Body of pancreas (tissue), 4 donors: ENCODE measurements around the gene RAB9A. TPM values are rescaled to one million over a fixed set of nuclear protein-coding genes. Genes with fewer than 3 reads are reported as not detected.

Source experiments
- ATAC-seq: fragments of 150-250 bp; one replicate; pipeline ENCODE4 v1.9.1; 2016
- DNase-seq, 4 donors: peaks; one replicate each; pipeline ENCODE4 v3.0.0-alpha.2; 2019
- H3K27ac ChIP-seq, 4 donors: fragments of 200-600 bp; sonication (generic); 1 replicate in 3 of 4; 2 replicates in 1 of 4; pipeline versions ENCODE4 v1.5.1 to v1.6.1; 2016 to 2019; ENCODE audit warnings: mild to moderate bottlenecking in 1 of 4, mixed read lengths in 1 of 4, moderate library complexity in 1 of 4
- H3K27me3 ChIP-seq, 2 donors: fragments of 200-600 bp; sonication (generic); one replicate each; pipeline ENCODE4 v1.6.0; 2016; ENCODE audit warnings: mild to moderate bottlenecking in 1 of 2
- H3K36me3 ChIP-seq, 2 donors: fragments of 200-600 bp; sonication (generic); replicated peaks in 1 of 2; 2 replicates each; pipeline ENCODE4 v1.5.1; 2016; ENCODE audit warnings: low read depth in 2 of 2; ENCODE audit not compliant: insufficient read depth in 1 of 2
- H3K4me1 ChIP-seq: fragments of 200-600 bp; sonication (generic); one replicate; pipeline ENCODE4 v1.6.0; 2016
- H3K4me3 ChIP-seq, 2 donors: fragments of 200-600 bp; sonication (generic); 1 replicate in 1 of 2; 2 replicates in 1 of 2; pipeline ENCODE4 v1.5.1; 2016 to 2019
- H3K9me3 ChIP-seq, 3 donors: fragments of 200-600 bp; sonication (generic); 1 replicate in 2 of 3; 2 replicates in 1 of 3; pipeline ENCODE4 v1.5.1; 2016
- CTCF ChIP-seq, 7 experiments: fragments of 450-650 bp in 4 of 7; fragments of 200-600 bp in 3 of 7; sonication (generic) in 3 of 7; IDR thresholded peaks; one replicate each; pipeline ENCODE4 v1.5.1; 2016 to 2019; ENCODE audit warnings: antibody characterized with exemption in 7 of 7
- POLR2A ChIP-seq, 3 donors: fragments of 450-650 bp; IDR thresholded peaks; one replicate each; pipeline ENCODE4 v1.6.1; 2016; ENCODE audit warnings: antibody characterized with exemption in 3 of 3, mild to moderate bottlenecking in 2 of 3
- WGBS, 2 donors: methylation state at CpG; one replicate each; pipeline ENCODE4 v1.1.5; 2017; 5-methylcytosine and 5-hydroxymethylcytosine counted together
- intact Hi-C: fragments of 100-400 bp; cut with DNase I; formaldehyde crosslinking; loops from one replicate; pipeline ENCODE4 v1.15.1; 2023
- total RNA-seq, 2 donors: library from RNA; depleted of rRNA; stranded (reverse); fragments of >200 nt; gene quantifications; one replicate each; pipeline ENCODE4 v1.1.0, GENCODE V29; 2016

RAB9A gene
- total RNA-seq, 2 donors from 2014 or later: 14.3 to 15.5 TPM

- Histone ChIP-seq H3K27ac (peak overlapping the region in 3 of 4 donors; percentile 43 to 67 (median 44)), H3K27me3 (no peaks in the 10 kb centered on the region), H3K9me3 (no peaks in the 10 kb centered on the region), H3K4me1 (peaks cover 60% of the 10 kb centered on the region), H3K4me3 (no peak overlapping the region), H3K36me3 (no peaks in the 10 kb centered on the region)
- ATAC-seq (peak; percentile 42), DNase-seq (peak in 3 of 4 donors; percentile 18 to 66 (median 19))
- TF ChIP-seq CTCF (IDR thresholded peaks at IDR 0.05) (no peak), POLR2A (IDR thresholded peaks at IDR 0.05) (no peak)
- WGBS, 2 donors: 34 to 46% methylated on average over 5 of the region's 5 CpGs
- intact Hi-C loops: no loop called here
These were observed 13.3 kb downstream of the RAB9A start for GRCh38 chrX:13702111-13702789.

DNA sequence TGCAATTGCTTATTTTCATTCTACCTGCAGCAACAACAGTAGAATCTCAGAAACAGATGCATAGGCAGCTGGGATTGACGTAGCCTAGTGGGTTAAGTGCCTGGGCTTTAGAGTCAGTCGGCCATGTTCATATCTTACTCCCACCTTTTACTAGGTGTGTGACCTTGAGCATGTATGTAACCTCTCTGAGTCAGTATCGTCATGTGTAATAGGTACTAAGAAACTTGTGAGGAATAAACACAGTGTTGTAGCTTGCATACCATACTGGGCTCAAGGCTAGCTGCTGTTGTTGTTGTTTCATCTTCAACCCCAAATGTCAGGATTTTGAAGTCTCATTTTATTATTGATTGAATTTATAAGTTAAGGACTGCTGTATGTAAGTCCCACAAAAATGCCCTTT, 14.2 kb downstream of the RAB9A start:
- TF ChIP-seq CTCF (IDR thresholded peaks at IDR 0.05): no peak
- no peak for TF ChIP-seq POLR2A (IDR thresholded peaks at IDR 0.05)
- intact Hi-C loops: no loop called here
- H3K27ac ChIP-seq: peak overlapping the region in 1 of 4 donors; percentile 67
- no peaks in the 10 kb centered on the region for H3K9me3 ChIP-seq
- DNase-seq (no peak), ATAC-seq (no peak)
- H3K4me1 ChIP-seq: peaks cover 54% of the 10 kb centered on the region
- H3K27me3 ChIP-seq: no peaks in the 10 kb centered on the region
- 20 to 40% methylated on average over 2 to 3 of the region's 3 CpGs for WGBS, 2 donors
- no peaks in the 10 kb centered on the region for H3K36me3 ChIP-seq
- no peak overlapping the region for H3K4me3 ChIP-seq

DNA sequence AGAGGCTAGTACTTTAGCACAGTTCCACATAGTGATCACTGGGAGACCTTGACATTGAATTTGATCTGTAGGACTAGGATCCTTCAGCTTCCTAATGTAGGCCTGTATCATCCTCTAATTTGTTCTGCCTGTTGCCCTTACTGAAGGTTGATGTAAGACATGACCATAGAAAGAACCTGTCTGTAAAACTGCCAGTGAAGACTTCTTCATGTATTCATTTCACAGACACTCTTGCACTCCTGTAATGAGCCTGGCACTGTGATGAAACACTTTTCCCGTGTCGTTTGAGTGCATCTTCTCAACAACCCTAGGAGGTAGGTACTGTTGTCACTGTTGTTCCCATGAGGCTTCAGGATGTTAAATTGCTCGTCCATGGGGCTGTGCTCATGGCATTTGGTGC, 14.7 kb downstream of the RAB9A start:
- intact Hi-C loops: no loop called here
- Histone ChIP-seq H3K9me3 (no peaks in the 10 kb centered on the region), H3K4me1 (peaks cover 50% of the 10 kb centered on the region), H3K36me3 (no peaks in the 10 kb centered on the region), H3K4me3 (no peak overlapping the region), H3K27ac (peak overlapping the region in 1 of 4 donors; percentile 67), H3K27me3 (no peaks in the 10 kb centered on the region)
- TF ChIP-seq CTCF (IDR thresholded peaks at IDR 0.05) (no peak), POLR2A (IDR thresholded peaks at IDR 0.05) (no peak)
- 58% methylated on average over 3 of the region's 3 CpGs; no CpG with 5 or more reads in 1 of the 2 donors for WGBS, 2 donors
- DNase-seq (no peak), ATAC-seq (no peak)

GRCh38 chrX:13711141-13711540, 22.2 kb downstream of the RAB9A start:
- no peaks in the 10 kb centered on the region for H3K27me3 ChIP-seq
- no peaks in the 10 kb centered on the region for H3K4me1 ChIP-seq
- no peaks in the 10 kb centered on the region for H3K9me3 ChIP-seq
- no peak for TF ChIP-seq POLR2A (IDR thresholded peaks at IDR 0.05)
- no peak for TF ChIP-seq CTCF (IDR thresholded peaks at IDR 0.05)
- WGBS, 2 donors: 62 to 65% methylated on average over 2 to 3 of the region's 4 CpGs
- peak overlapping the region in 1 of 4 donors; percentile 12 for H3K27ac ChIP-seq
- DNase-seq (no peak), ATAC-seq (no peak)
- intact Hi-C loops: no loop called here
- no peaks in the 10 kb centered on the region for H3K36me3 ChIP-seq
- H3K4me3 ChIP-seq: no peak overlapping the region

DNA sequence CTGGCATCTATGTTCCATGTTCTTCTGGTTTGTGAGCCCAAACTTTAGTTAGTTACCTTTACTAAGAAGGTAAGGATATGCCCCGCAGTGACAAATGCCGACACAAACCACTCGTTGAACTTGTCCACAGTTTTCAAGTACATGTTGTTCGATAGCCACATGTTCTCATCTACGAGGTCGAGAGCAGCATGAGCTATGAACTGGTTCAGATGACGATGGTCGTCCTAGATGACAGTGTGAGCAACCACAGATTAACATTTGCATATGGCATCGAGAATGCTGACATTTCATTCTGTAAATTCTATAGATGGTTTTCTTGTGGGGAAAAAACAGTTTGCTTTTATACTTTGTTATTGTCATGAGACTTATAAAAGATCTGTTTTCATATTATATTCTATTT, 27.5 kb downstream of the RAB9A start:
- Histone ChIP-seq H3K4me1 (peaks cover 6% of the 10 kb centered on the region), H3K9me3 (no peaks in the 10 kb centered on the region), H3K27me3 (no peaks in the 10 kb centered on the region), H3K36me3 (no peaks in the 10 kb centered on the region), H3K27ac (no peak overlapping the region), H3K4me3 (no peak overlapping the region)
- no peak for DNase-seq
- no peak for ATAC-seq
- TF ChIP-seq POLR2A (IDR thresholded peaks at IDR 0.05): no peak
- no peak for TF ChIP-seq CTCF (IDR thresholded peaks at IDR 0.05)
- WGBS, 2 donors: 92 to 93% methylated on average over 8 to 9 of the region's 9 CpGs
- intact Hi-C loops: no loop called here
